HG02610 (cell line): ENCODE data around the gene TRANK1.

ENCODE experiments used
- ATAC-seq: cut with Tn5 transposase; IDR thresholded peaks from one replicate; pipeline ENCODE4 v1.9.1; 2021; ENCODE audit warnings: mild to moderate bottlenecking, moderate library complexity; ENCODE audit not compliant: unreplicated experiment

The TRANK1 gene

GRCh38 chr3:36859494-36859893, 85.4 kb downstream of the TRANK1 start:
- ATAC-seq: no peak

GRCh38 chr3:36852071-36852470, 92.8 kb downstream of the TRANK1 start:
- ATAC-seq: no peak

GRCh38 chr3:36850743-36851142, 94.1 kb downstream of the TRANK1 start:
- no peak for ATAC-seq

- ATAC-seq: no peak
Observed at GRCh38 chr3:36846406-36846805, 98.4 kb downstream of the TRANK1 start.

GRCh38 chr3:36843065-36844051, 101.5 kb downstream of the TRANK1 start:
- ATAC-seq: peak; percentile 81

- no peak for ATAC-seq
Observed at GRCh38 chr3:36842275-36842674, 102.6 kb downstream of the TRANK1 start.

GRCh38 chr3:36840453-36840921, 104.4 kb downstream of the TRANK1 start:
- no peak for ATAC-seq

- no peak for ATAC-seq
Observed at GRCh38 chr3:36837089-36837488, 107.8 kb downstream of the TRANK1 start.

- ATAC-seq: no peak
Observed at GRCh38 chr3:36833160-36833814, 111.6 kb downstream of the TRANK1 start.

GRCh38 chr3:36832406-36832805, 112.4 kb downstream of the TRANK1 start:
- ATAC-seq: no peak

- no peak for ATAC-seq
Observed at GRCh38 chr3:36827133-36827532, 117.7 kb downstream of the TRANK1 start.

- ATAC-seq: no peak
Observed at GRCh38 chr3:36826240-36826639, 118.6 kb downstream of the TRANK1 start.

- no peak for ATAC-seq
Observed at GRCh38 chr3:36824443-36824842, 120.4 kb downstream of the TRANK1 start.

- ATAC-seq: no peak
Observed at GRCh38 chr3:36823806-36824205, 121.0 kb downstream of the TRANK1 start.

GRCh38 chr3:36820083-36820482, 124.8 kb downstream of the TRANK1 start:
- no peak for ATAC-seq

- ATAC-seq: no peak
Observed at GRCh38 chr3:36817806-36818533, 126.9 kb downstream of the TRANK1 start.

GRCh38 chr3:36815375-36815774, 129.5 kb downstream of the TRANK1 start:
- ATAC-seq: no peak

- ATAC-seq: no peak
Observed at GRCh38 chr3:36814776-36815175, 130.1 kb downstream of the TRANK1 start.

- ATAC-seq: no peak
Observed at GRCh38 chr3:36814066-36814717, 130.7 kb downstream of the TRANK1 start.

GRCh38 chr3:36813305-36813704, 131.5 kb downstream of the TRANK1 start:
- ATAC-seq: no peak

- no peak for ATAC-seq
Observed at GRCh38 chr3:36812240-36812639, 132.6 kb downstream of the TRANK1 start.
